Endodermal cell (in vitro differentiated cells): ENCODE results near the gene STK35. TPM values are rescaled to one million over a fixed set of nuclear protein-coding genes. Genes with fewer than 3 reads are reported as not detected.

Experiments used
- DNase-seq: peaks from one replicate; pipeline ENCODE4 v3.0.0-alpha.2; 2017
- H3K27ac ChIP-seq: 2 replicates; pipeline ENCODE4 v1.5.1; 2013; ENCODE audit warnings: mild to moderate bottlenecking, low read depth, low read length, moderate library complexity
- H3K27me3 ChIP-seq: 2 replicates; pipeline ENCODE4 v1.6.1; 2013; ENCODE audit warnings: mild to moderate bottlenecking, low read length, moderate library complexity; ENCODE audit not compliant: insufficient read depth, control insufficient read depth, poor library complexity, severe bottlenecking
- H3K36me3 ChIP-seq: 2 replicates; pipeline ENCODE4 v1.7.0; 2013; ENCODE audit warnings: mild to moderate bottlenecking, low read length, moderate library complexity; ENCODE audit not compliant: control insufficient read depth, insufficient read depth
- H3K4me1 ChIP-seq: one replicate; pipeline ENCODE4 v1.7.0; 2013; ENCODE audit warnings: low read length; ENCODE audit not compliant: control insufficient read depth, insufficient read depth
- H3K4me3 ChIP-seq: 2 replicates; pipeline ENCODE4 v1.5.1; 2013; ENCODE audit warnings: mild to moderate bottlenecking, low read length, moderate library complexity
- H3K9ac ChIP-seq: 2 replicates; pipeline ENCODE4 v1.6.1; 2013; ENCODE audit warnings: mild to moderate bottlenecking, low read length, moderate library complexity; ENCODE audit not compliant: poor library complexity, severe bottlenecking; ENCODE audit errors: extremely low read depth
- H3K9me3 ChIP-seq: 2 replicates; pipeline ENCODE4 v1.6.1; 2013; ENCODE audit warnings: mild to moderate bottlenecking, low read length, moderate library complexity; ENCODE audit not compliant: control insufficient read depth
- H3K27ac Mint-ChIP-seq: 2 replicates; pipeline ENCODE4 v1.8.0; 2020; ENCODE audit warnings: mixed read lengths
- H3K27me3 Mint-ChIP-seq: 2 replicates; pipeline ENCODE4 v1.8.0; 2021; ENCODE audit warnings: mild to moderate bottlenecking, mixed read lengths; ENCODE audit not compliant: insufficient read depth
- H3K36me3 Mint-ChIP-seq: 2 replicates; pipeline ENCODE4 v1.8.0; 2020; ENCODE audit warnings: low read depth, mixed read lengths
- H3K4me1 Mint-ChIP-seq: 2 replicates; pipeline ENCODE4 v1.8.0; 2020; ENCODE audit warnings: mixed read lengths
- H3K4me3 Mint-ChIP-seq: 2 replicates; pipeline ENCODE4 v1.8.0; 2020; ENCODE audit warnings: mild to moderate bottlenecking, moderate library complexity, mixed read lengths
- H3K9me3 Mint-ChIP-seq: 2 replicates; pipeline ENCODE4 v1.8.0; 2020; ENCODE audit warnings: mild to moderate bottlenecking, mixed read lengths
- CTCF ChIP-seq: fragments of 200-600 bp; sonication (generic); conservative IDR thresholded peaks from 2 replicates; pipeline ENCODE4 v1.5.0; 2021; ENCODE audit warnings: antibody characterized with exemption, mild to moderate bottlenecking
- WGBS, 2 experiments: methylation state at CpG; one replicate each; pipeline versions ENCODE4 v1.1.5 to v1.1.7; 2013; ENCODE audit warnings: missing lambda C conversion rate in 2 of 2, mixed read lengths in 1 of 2; ENCODE audit not compliant: insufficient coverage in 1 of 2, insufficient read length in 1 of 2; 5-methylcytosine and 5-hydroxymethylcytosine counted together
- total RNA-seq, 2 donors: library from RNA; stranded (reverse); fragmentation: NEBNext Ultra II Directional in 1 of 2; extraction: Animal tissue kit (Norgen Biotek cat#: 25700) in 1 of 2; gene quantifications; 2 replicates in 1 of 2; 3 replicates in 1 of 2; pipeline ENCODE4 v1.2.1, GENCODE V29; 2021

Gene STK35
- total RNA-seq, 2 donors from 2014 or later = 44.0 to 46.3 TPM

GRCh38 chr20:2114127-2114959 lies 12.7 kb downstream of the STK35 start:
- no peak for DNase-seq
- Histone ChIP-seq H3K27ac (no peak overlapping the region), H3K9me3 (no peaks in the 10 kb centered on the region), H3K9ac (no peak overlapping the region), H3K27me3 (no peaks in the 10 kb centered on the region), H3K36me3 (peaks cover 66% of the 10 kb centered on the region), H3K4me3 (no peak overlapping the region), H3K4me1 (no peaks in the 10 kb centered on the region)
- Mint-ChIP-seq H3K36me3 (peaks cover 35% of the 10 kb centered on the region), H3K27me3 (no peaks in the 10 kb centered on the region), H3K9me3 (no peaks in the 10 kb centered on the region), H3K4me1 (peaks cover 12% of the 10 kb centered on the region), H3K4me3 (no peak overlapping the region), H3K27ac (no peak overlapping the region)
- TF ChIP-seq CTCF = no peak
- 95 to 97% methylated on average over 9 of the region's 9 CpGs for WGBS, 2 experiments

GRCh38 chr20:2114990-2115681 lies 13.5 kb downstream of the STK35 start:
- DNase-seq = no peak
- Histone ChIP-seq H3K9ac (no peak overlapping the region), H3K27me3 (no peaks in the 10 kb centered on the region), H3K27ac (no peak overlapping the region), H3K9me3 (no peaks in the 10 kb centered on the region), H3K4me1 (no peaks in the 10 kb centered on the region), H3K4me3 (no peak overlapping the region), H3K36me3 (peaks cover 69% of the 10 kb centered on the region)
- Mint-ChIP-seq H3K4me3 (no peak overlapping the region), H3K36me3 (peaks cover 37% of the 10 kb centered on the region), H3K27ac (no peak overlapping the region), H3K4me1 (peaks cover 8% of the 10 kb centered on the region), H3K27me3 (no peaks in the 10 kb centered on the region), H3K9me3 (no peaks in the 10 kb centered on the region)
- WGBS, 2 experiments = 97% methylated on average over 2 of the region's 2 CpGs; no CpG with 5 or more reads in 1 of the 2 experiments
- TF ChIP-seq CTCF = no peak

- H3K27me3 ChIP-seq = no peaks in the 10 kb centered on the region
- Mint-ChIP-seq H3K4me1 (peaks cover 9% of the 10 kb centered on the region), H3K27me3 (no peaks in the 10 kb centered on the region), H3K4me3 (no peak overlapping the region), H3K27ac (no peak overlapping the region), H3K36me3 (peaks cover 34% of the 10 kb centered on the region), H3K9me3 (no peaks in the 10 kb centered on the region)
- H3K9ac ChIP-seq = no peak overlapping the region
- H3K4me1 ChIP-seq = peaks cover 5% of the 10 kb centered on the region
- DNase-seq = no peak
- no peak overlapping the region for H3K27ac ChIP-seq
- no peaks in the 10 kb centered on the region for H3K9me3 ChIP-seq
- H3K4me3 ChIP-seq = no peak overlapping the region
- peaks cover 62% of the 10 kb centered on the region for H3K36me3 ChIP-seq
- 94 to 97% methylated on average over 7 to 9 of the region's 9 CpGs for WGBS, 2 experiments
- no peak for TF ChIP-seq CTCF
Observed at GRCh38 chr20:2116170-2116940, 14.7 kb downstream of the STK35 start.
